DMS79 (cell line): Measurements from ENCODE around the gene PTPRE.

Experiments used
- DNase-seq: peaks from one replicate; lab custom pipeline; 2025; lab: John Stamatoyannopoulos, UW

The PTPRE gene

DNA sequence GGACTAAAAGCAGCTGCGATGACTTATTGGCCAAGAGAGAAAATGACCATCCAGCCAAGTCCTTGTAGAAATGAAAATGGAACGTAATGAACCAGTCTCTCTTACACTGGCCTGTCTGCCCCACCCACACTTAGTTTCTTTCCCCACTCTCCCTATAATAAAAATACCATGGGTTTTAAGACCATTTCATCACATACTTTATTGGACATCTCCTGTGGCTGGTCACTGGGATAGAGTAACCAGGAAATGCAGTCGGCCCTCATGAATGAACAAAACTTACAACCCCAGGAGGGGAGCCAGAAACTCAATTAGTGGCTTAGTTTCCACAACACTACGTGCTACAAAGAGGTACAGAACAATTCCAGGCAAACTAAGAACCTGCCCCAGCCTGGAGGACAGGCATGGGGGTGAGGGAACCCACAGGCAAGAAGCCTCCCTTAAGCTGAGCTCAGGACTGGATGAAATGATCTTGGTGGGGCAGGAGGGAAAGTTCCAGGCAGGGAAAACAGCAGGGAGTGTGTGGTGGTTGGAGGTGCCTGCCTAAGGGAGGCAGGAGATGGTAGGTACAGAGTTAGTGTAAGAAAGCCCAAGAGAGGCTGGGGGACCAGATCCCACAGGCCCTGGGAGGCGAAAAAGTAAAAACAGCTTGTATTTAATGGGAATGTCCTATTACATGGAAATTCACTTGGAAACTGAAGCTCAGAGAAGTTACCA is 189.7 kb downstream of the PTPRE start:
- DNase-seq, result no peak

DNA sequence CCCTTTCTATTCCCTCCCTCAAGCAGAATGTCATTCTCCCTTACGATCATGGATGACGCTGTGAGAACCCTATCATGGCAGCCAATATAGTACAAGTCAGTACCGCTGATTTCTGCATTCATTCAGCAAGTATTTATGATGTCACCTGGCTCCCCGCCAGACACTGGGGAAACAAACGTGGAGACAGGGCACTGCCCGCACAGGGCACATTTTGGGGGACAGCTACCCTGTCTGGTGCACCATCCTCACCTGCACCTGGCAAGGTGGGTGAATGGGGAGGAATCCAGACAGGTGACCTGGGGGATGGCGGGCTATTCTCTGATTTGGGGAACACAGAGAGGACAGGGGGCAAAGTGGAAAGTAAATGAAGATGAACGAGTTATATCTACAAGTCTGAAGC is 190.9 kb downstream of the PTPRE start:
- DNase-seq, result no peak

DNA sequence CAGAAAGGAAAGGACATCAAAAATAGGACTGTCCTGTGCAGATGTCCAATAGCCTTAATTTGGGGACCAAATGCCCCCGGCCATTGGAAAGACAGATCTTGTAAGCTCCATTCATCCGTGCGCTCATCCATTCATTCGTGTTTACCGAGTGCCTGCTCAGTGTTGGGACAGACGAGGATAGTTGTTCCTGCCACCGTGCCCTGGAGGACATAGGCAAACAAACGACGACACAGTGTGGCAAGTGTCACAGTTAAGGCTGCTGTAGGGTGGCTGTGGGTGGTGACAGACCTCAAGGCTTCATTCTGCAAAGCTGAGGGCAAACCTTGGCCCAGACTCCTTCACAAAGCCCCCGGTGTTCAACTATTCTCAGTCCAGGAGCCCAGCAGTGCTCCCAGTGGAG is 191.7 kb downstream of the PTPRE start:
- DNase-seq, result no peak

DNA sequence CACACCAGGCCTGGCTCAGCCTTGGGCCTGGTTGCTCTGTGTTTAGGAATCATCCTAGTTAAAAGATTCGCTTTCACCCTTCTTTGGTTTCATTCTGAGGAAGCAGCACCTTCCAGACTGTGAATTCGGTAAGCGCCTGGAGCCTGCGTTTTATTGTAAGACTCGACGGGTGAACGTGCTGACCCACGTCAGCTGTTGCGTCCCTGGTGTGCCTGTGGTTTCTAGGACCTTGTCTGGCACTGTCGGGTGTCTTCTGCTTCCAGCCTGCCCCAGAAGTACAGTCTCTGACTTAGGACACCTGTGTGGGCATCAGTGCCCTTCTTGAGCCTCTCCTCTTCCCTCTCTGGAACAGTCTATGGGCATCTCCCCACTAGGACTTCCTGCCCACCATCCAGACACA is 193.0 kb downstream of the PTPRE start:
- DNase-seq, result no peak

DNA sequence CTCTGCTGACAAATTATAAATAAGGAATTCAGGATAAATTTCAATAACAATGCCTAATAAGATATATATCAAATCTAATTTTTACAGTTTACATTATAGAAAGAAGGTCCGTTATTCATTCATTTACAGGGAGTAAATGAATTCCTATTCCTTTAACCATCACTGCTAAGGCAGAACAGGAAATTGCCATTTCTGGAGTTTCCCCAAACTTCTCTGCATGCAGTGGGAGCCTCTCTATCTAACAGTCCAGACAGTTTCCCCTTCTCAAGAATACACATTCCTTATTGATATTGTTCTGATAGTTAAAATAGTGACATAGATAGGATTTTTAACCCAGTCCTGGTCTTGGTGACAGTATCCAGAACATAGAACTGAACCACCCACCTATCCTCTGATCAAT is 195.0 kb downstream of the PTPRE start:
- DNase-seq, result no peak

DNA sequence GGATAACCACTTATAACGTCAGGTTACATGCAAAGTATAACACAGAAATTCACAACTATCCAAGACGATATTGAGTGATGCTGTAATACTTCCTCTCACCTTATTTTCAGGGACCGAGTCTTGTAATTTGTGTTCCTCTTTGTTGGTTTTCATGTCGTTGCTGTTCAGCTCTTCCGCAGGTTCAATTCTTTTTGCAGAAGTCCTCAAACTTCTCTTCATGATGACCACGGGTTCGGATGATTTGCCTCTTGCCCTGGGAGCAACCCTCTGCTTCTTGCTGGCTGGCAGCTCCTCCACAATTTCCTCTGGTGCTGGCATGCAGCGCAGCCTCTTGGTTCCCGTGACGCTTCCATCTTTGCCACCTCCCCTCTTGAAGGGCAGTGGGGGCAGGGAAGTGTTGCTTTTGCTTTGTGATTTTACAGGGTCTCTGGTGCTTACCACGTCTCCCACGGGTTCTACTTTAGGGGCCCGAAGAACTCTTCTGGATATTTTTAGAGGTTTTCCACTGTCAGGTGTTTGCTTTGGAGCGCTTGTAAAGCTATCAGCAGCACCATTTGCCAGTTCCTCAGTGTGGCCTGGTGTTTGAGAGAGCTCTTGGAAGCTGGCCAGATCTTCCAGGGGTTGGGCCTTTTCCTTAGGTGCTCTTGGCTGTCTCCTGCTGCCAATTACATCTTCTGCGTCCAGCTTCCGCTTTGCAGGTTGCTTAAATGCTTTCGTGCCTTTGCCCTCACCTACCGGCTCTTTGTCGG is 195.8 kb downstream of the PTPRE start:
- peak; percentile 60 for DNase-seq

DNA sequence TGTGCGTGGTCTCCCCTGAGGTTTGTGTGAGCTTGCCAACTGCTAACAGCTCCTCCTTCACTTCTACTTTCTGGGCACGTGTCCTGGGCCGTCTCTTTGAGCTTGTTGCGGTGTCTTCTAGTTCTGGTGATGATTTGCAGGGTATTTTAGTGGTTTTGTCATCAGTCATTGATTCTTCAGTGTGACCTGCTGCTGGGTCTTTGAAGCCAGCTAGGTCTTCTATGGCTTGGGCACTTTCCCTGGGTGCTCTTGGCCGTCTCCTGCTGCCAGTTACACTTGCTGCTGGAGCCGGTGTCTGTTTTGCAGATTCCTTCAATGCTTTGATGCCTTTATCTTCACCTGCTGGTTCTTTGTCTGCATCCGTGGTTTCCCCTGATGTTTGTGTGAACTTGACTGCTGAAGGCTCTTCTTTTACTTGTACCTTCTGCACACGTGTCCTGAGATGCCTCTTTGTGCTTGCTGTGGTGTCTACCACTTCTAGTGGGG is 196.4 kb downstream of the PTPRE start:
- DNase-seq, result no peak

DNA sequence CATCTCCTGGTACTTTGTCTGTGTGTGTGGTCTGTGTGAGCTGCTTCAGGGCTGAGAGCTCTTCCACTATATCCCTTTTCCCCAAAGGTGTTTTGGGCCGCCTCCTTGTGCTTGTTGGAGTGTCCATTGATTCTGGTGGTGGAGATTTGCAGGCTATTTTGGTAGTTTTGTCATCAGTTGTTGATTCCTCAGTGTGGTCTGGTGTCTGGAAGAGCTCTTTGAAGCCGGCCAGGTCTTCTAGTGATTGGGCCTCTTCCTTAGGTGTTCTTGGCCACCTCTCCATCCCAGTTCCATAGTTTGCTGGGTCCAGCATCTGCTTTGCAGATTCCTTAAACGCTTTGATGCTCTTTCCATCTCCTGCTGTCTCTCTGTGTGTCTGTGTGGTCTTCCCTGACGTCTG is 198.5 kb downstream of the PTPRE start:
- no peak for DNase-seq

DNA sequence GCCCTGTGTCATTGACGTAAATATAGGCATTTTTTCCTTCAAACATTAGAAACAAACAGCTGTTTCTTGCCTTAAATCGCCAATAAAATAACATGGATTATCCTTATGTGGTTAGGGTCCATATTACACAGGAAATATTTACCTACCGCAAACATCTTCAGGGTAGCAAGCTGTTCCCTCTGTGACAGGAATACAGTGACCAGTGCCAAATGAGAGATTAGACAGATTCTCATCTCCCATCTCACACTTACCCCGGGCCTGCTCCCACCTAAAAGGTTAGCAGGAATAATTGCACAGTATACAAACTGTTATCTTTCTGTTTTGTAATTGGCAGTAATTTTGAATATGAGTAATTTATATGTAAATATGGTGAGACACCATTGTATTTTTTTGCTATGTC is 202.8 kb downstream of the PTPRE start:
- DNase-seq, result no peak

DNA sequence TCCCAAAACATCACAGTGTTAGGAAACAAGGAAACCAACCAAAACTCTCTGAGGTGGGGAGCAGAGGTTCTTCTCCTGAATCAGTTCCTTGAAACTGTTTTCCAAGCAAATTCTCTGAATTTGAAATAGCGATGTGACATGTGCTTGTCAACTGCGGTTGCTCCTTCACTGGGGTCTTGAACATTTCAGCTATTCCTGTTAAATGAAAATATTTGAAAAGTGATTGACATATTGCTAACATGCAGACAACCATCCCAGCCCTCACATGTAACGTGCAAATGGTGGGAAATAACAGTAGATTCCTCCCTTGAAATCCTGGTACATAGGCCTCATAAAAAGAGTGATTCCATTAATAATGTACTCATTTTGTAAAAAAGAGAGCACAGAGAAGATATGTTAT is 203.4 kb downstream of the PTPRE start:
- no peak for DNase-seq

DNA sequence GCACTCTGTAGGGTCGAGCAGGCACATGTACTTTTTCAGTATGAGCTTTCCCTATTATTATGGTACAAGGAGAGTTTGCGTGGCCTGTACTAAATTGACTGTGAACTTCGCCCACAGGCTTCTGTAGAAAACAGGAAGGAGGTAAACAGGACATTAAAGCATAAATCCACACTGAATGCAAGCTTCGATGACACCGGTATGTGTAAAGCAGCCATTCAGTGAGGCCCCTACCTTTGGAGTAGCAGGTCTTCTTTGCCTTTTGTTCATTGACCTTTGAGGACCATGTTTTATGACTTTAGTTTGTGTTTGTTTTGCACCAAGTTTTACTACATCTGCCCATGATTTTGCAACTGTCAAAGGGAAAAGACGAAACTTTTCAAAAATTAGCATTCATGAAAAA is 204.8 kb downstream of the PTPRE start:
- DNase-seq, result no peak

DNA sequence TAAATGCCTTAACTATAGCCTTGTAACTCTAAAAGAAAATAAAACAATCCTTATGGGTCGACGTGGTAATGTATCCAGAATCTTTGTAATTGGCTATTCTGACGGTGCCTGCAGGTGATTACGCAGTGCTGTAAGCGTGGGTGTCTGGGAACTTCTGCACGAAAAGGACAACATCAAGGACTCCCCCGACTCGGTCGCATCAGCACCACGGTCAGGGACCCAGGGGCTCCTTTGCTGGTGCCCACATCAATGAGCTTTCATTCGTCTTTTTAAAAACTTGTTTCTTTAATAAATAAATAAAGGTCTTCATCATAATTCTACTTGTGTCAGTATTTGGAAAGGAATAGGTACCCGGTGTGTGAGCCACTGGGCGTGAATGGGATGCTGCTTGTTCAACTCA is 206.1 kb downstream of the PTPRE start:
- no peak for DNase-seq

DNA sequence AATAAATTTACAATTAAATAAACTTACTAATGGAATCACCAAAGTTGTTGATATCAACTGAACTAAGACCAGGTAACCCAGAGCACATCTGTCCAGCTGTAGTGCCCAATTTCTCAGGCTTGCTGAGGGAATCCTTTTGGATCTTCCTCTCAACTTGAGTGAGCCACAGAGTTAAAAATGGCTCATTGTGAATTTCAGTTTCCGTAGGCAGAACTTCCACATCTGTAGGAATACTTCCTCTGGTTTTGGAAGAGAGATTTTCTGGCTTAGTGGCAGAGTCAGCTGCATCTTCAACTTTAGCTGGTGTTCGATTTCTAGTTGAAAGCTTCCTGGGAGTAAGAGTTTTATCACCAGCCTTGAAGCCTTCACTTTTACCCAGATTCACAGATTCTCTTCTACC is 208.0 kb downstream of the PTPRE start:
- no peak for DNase-seq

DNA sequence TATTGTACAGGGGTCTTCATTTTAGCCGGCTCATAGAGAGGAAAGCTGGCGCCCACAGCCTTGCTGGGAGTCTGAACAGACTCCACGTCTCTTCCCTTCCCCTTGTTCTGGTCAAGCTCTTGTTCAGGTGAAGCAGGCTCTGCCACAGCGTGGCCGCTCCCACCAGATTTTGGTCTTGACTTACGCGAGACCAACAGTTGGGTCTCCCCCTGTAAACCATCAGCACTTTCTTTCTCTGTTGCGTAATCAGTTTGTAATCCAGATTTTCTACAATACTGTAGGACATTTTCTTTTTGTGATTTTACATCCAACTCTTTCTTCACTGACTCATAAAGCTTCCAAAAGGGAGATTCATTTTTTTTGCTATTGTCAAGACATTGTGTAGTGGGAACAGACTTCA is 208.5 kb downstream of the PTPRE start:
- no peak for DNase-seq

DNA sequence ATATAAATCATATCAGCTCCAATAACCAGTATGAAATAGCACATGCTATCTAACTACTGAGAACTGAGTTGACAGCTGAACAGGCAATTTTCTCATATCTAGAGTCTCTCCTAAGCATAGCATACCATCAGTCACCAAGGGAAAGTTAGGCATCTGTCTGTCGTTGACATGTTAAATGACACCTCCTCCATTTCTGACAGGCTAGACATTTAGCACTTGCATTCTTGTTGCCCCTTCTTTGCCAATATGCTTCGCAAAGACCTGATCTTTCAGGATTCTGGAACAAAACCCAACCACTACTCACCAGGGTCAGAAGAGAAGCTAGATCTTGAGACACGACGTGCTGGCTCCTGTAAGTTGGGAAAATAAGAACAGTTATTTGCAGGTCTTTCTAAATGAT is 209.3 kb downstream of the PTPRE start:
- DNase-seq, result no peak

DNA sequence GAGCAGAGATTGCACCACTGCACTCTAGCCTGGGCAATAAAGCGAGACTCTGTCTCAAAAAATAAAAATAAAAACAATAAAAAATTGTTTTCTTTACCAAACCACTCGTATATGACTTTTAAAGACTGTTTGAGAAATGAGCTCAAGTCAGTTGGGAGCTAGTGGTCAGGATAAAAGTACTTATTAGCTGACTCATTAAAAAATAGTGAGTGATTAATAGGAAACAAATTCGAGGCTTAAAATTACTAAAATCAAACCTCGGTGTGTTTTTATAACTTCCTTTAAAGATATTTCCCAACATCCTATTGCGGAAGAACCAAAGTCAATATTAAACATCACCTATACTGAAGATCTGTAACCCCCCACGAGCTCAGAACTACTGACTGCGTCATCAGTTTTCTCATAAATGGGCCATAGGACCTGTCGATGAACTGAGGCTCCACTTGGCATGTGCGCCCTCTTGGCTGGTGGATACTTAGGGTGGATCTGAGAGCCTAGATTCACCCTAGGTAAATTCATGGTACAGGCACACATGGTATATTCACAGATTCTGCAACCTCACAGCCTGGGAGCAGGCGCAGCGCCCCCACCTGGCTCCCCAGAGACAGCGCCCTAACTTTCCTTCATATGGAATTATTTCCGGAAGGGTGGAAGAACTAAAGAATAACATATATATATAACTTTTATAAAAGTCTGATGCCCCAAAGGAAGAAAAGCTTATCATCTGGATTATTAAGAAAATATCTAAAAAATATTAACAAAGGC is 210.1 kb downstream of the PTPRE start:
- DNase-seq, result no peak

DNA sequence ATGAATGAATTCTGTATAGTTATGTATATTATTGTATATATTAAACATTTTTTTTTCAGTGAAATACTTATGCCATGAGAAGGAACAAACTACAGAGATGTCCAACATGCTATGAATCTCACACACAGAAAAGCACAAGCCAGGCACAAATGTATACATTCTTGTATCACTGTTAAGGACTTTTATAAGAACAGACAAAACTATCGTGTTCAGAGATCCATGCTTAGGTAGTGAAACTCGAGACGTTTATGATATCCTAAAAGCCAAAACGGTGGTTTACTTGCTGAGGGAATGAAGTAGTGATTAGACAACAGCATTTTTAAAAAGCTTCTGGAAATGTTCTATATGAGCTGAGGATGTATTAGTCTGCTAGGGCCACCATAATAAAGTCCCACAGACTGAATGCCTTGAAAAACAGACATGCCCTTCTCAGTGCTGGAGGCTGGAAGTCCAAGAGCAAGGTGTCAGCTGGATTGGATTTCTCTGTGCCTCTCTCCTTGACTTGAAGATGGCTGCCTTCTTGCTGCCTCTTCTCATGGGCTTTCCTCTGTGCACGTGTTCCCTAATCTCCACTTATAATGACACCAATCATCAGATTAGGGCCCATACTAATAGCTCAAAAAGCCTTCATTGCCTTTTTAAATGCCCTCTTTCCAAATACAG is 215.0 kb downstream of the PTPRE start:
- DNase-seq, result no peak

DNA sequence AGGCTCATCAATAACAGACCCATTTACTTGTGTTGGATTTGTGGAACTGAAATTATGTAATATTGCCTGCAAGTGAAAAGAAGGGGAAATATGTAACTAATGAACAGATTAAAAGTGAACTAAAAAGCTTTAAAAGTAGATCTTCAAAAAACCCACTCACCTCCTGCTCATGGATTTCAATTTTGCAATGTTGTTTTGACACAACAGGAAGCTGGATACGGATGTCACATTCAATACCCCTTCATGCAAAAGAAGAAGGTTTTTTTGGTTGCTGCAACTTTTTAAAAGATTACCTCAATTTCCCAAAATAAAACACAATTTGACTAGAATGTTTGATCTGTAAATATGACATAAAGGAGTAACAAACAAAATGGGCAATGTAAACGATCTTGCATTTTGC is 216.0 kb downstream of the PTPRE start:
- DNase-seq, result no peak

DNA sequence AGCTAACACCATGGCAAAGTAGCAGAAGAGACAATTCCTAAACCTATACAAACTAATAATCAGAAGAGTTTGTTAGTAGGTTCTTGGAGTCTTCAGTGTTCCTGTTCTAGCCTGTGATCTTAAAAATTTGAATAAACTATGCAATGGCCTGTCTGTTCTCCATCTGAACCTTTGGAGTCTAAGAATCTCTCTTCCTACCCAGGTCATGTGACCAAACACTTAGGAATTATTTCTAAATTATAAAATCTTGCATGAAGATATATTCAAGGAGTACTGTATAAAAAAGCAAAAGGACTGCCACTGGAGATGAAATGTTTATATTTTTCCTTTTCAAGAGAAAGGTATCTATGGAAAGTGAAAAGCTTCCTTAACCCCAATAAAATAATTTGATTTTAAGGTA is 216.9 kb downstream of the PTPRE start:
- DNase-seq, result no peak

DNA sequence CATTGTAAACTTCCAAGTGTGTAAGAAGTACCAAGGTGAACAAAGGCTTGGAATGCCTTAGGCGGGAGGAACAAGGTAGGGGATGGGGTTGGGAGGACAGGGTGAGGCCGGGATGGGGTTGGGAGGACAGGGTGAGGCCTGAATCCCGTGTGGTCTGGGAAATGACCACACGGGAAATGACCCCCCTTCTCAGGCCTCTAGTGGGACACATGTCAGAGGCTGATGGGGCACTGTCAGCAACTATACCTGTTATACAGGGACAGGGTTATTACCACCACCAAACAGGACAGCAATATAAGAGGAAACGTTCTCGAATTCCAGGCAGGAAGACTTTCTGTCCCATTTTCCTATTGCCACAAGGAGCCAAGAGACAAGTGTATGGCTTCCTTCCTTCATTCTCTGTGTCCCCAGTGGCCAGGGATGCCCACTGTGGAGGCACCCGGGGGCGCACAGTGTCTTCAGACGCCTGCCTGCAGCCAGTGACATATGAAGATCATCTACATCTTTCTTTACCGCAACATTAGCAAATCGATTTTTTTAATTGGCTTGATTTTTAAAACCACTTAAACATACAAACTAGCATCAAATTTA is 218.0 kb downstream of the PTPRE start:
- DNase-seq, result no peak

DNA sequence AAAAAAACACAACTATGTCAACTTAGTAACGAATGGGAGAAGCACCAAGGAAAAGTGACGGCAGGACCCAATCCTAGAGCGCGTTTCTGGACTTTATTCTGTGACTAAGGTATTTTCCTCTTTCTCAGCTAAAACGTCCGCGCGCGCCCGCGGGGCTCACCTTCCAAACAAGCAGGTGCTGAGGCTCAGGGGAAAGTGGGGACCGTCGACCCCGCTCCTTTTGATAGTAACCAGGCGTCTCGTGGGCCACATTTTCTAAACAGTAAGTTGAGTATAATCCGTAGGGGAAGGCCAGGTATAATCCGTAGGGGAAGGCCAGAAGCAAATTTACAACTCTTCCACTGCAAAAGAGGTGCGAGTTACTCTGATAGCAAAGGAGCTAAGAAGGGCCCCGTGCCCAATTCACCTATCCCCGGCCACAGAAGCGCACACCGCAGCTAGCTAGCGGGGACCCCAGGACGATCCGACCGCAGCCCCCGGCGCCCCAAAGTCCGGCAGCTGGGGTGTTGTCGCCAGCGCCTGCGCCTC is 218.6 kb downstream of the PTPRE start:
- no peak for DNase-seq
